ENCODE results near the gene TECTA.
"Not testable (repeated sequence)": the region's sequence is repeated elsewhere in the genome, so short reads cannot be mapped to it uniquely, and the experiment has no call there.

The TECTA gene

DNA sequence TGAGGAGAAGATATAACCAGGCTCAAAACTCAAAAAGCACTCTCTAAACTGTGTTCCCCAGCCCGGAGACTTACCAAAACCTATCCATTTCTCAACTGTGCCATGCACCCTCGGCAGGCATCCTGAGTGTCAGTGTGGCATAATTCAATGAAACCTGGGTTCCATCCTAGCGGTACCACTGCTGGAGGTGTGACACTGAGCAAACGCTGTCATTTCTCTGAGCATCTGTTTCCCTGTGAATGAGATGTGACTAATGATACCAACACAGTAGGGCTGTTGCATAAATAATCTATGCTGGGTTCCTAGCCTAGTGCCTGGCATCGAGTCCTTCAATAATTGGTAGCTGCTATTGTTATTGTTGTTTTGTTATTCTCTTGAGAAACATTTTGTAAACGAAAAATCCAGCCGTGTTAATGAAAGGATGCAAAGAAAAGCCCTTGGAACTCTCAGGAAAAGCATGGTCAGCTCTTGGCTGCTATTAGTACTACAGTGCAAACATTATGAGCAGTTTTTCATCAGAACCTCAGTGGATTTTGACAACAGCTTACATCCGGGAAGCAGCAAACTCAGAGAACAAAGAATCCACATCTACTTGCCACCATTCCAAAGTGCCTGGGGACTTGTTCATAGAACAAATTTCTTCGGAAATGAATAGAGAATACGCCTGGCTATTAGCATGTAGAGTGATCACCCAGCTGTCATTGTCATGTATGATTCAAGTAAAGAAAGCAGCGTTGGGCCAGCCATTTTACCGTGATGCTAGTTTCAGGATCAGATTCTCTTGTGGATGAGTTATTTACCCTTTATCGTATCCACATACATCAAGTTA is 53.7 kb downstream of the TECTA start:
- no peaks in the 10 kb centered on the region for H3K4me1 ChIP-seq
- no peak for DNase-seq
- TF ChIP-seq, protein P1, sequence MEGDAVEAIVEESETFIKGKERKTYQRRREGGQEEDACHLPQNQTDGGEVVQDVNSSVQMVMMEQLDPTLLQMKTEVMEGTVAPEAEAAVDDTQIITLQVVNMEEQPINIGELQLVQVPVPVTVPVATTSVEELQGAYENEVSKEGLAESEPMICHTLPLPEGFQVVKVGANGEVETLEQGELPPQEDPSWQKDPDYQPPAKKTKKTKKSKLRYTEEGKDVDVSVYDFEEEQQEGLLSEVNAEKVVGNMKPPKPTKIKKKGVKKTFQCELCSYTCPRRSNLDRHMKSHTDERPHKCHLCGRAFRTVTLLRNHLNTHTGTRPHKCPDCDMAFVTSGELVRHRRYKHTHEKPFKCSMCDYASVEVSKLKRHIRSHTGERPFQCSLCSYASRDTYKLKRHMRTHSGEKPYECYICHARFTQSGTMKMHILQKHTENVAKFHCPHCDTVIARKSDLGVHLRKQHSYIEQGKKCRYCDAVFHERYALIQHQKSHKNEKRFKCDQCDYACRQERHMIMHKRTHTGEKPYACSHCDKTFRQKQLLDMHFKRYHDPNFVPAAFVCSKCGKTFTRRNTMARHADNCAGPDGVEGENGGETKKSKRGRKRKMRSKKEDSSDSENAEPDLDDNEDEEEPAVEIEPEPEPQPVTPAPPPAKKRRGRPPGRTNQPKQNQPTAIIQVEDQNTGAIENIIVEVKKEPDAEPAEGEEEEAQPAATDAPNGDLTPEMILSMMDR (IDR thresholded peaks at IDR 0.05; ENCODE audit: low read depth, low read length), result no peak
- no peaks in the 10 kb centered on the region for H3K27me3 ChIP-seq
- H3K9me3 ChIP-seq, result no peaks in the 10 kb centered on the region
- no peak overlapping the region for H3K4me3 ChIP-seq (ENCODE audit: low read depth, low read length)
- H3K36me3 ChIP-seq, result no peaks in the 10 kb centered on the region

DNA sequence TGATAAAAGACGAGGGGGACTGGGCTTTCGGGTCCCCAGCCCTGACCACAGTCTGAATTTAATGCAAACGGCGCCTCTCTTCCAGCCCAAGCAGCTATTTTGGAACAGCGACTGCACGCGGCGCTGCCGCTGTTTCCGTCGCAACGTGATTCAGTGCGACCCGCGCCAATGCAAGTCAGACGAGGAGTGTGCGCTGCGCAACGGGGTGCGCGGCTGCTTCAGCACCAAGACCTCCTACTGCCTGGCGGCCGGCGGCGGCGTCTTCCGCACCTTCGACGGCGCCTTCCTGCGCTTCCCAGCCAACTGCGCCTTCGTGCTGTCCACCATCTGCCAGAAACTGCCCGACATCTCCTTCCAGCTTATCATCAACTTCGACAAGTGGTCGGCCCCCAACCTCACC is 56.7 kb downstream of the TECTA start:
- DNase-seq, result no peak

DNA sequence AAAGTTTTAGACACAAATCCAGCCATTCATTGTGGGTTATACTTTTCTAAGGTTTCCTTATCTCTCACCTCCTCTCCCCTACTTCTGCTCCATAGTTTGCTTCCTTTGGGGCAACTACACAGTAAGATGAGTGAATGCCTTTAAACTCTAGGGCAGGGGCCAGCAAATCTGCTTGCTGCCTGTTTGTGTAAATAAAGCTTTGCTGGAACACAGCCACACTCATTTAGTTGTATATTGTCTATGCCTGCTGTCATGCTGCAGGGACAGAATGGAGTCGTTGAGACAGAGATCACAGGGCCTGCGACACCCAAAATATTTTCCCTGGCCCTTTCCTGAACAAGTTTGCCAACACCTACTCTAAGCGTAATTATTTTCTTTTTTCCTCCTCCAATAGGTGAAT is 58.7 kb downstream of the TECTA start:
- no peaks in the 10 kb centered on the region for H3K36me3 ChIP-seq
- no peak overlapping the region for H3K4me3 ChIP-seq (ENCODE audit: low read depth, low read length)
- no peaks in the 10 kb centered on the region for H3K9me3 ChIP-seq
- H3K4me1 ChIP-seq, result no peaks in the 10 kb centered on the region
- H3K27me3 ChIP-seq, result no peaks in the 10 kb centered on the region
- TF ChIP-seq, protein P1 (IDR thresholded peaks at IDR 0.05; ENCODE audit: low read depth, low read length), result no peak
- no peak for DNase-seq

More for the DNA sequence above, 56.7 kb downstream of the TECTA start:
- Histone ChIP-seq H3K9me3 (no peaks in the 10 kb centered on the region), H3K4me1 (no peaks in the 10 kb centered on the region), H3K36me3 (no peaks in the 10 kb centered on the region), H3K27me3 (no peaks in the 10 kb centered on the region), H3K4me3 (ENCODE audit: low read depth, low read length) (no peak overlapping the region)
- TF ChIP-seq, protein P1 (IDR thresholded peaks at IDR 0.05; ENCODE audit: low read depth, low read length), result no peak

DNA sequence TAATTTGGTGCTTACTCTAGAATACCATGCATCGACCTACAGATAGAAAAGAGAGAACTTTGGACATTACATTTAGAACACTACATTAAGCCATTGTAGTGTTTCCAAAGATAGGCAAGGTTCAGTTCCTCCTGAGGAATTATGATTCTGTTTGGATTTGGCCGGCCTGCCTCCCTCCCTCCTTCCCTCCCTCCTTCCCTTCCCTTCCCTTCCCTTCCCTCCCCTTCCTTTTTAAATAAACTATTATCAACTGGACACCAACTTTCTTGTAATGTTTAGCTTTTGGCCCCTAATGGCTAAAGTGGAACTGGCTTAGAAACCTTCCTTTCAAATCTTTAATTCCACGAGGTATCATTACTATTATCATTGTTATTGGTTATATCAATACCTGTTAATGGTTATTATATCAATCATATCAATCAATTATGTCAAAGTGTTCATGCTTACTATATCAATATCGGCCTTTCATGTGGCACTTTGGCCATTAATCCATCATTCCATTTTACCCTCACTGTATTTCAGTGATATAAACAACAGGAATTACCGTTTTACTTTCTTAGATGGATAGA is 60.4 kb downstream of the TECTA start:
- DNase-seq, result no peak
- H3K27me3 ChIP-seq, result no peaks in the 10 kb centered on the region

DNA sequence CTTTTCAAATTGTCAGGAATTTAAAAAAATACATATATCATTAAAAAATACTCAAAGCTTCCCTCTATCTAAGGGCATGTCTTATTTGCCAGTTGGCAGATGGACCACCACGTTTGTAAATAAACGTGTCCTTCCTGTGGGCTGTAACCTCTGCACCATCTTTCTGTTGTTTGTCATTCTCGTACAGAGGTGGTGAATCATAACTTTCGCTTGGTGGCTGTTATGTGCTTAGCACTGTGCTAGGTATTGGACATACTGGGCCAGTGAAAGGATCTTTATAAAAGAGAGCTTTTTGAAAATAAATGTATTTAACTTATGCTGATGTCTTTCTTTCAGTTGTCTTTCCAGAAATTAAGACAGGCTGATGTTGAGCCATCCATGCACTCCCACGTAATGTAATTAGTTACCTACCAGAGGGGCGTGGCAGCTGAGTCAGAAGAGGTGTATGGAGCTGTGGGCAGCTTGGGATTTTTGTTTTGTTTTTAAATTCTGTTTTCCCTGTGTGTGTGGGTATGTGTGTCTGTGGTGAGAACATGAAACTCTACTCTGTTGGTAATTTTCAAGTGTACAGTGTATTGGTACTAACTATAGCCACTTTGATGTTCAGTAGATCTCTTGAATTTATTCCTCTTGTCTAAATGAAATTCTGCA is 62.7 kb downstream of the TECTA start:
- H3K4me3 ChIP-seq (ENCODE audit: low read depth, low read length), result no peak overlapping the region
- TF ChIP-seq, protein P1 (IDR thresholded peaks at IDR 0.05; ENCODE audit: low read depth, low read length), result no peak
- H3K4me1 ChIP-seq, result no peaks in the 10 kb centered on the region
- DNase-seq, result no peak
- no peaks in the 10 kb centered on the region for H3K36me3 ChIP-seq
- no peaks in the 10 kb centered on the region for H3K9me3 ChIP-seq
- no peaks in the 10 kb centered on the region for H3K27me3 ChIP-seq

More for the DNA sequence above, 60.4 kb downstream of the TECTA start:
- Histone ChIP-seq H3K4me3 (ENCODE audit: low read depth, low read length) (no peak overlapping the region), H3K4me1 (no peaks in the 10 kb centered on the region), H3K9me3 (no peaks in the 10 kb centered on the region), H3K36me3 (no peaks in the 10 kb centered on the region)
- TF ChIP-seq, protein P1 (IDR thresholded peaks at IDR 0.05; ENCODE audit: low read depth, low read length), result no peak

DNA sequence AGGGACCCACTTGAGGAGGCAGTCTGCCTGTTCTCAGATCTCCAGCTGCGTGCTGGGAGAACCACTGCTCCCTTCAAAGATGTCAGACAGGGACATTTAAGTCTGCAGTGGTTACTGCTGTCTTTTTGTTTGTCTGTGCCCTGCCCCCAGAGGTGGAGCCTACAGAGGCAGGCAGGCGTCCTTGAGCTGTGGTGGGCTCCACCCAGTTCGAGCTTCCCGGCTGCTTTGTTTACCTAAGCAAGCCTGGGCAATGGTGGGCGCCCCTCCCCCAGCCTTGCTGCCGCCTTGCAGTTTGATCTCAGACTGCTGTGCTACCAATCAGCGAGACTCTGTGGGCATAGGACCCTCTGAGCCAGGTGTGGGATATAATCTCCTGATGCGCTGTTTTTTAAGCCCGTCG is 76.6 kb downstream of the TECTA start:
- not testable (repeated sequence) for H3K27me3 ChIP-seq; H3K4me1 ChIP-seq; H3K36me3 ChIP-seq; H3K4me3 ChIP-seq (ENCODE audit: low read depth, low read length); H3K9me3 ChIP-seq; DNase-seq

Data from BE2C (cell line).